ENCODE data around the gene ENDOG.

- TF ChIP-seq CTCF (IDR thresholded peaks at IDR 0.05; ENCODE audit: insufficient read depth, low read depth, low read length) (no peak), EZH2 (IDR thresholded peaks at IDR 0.05; ENCODE audit: insufficient read depth, low read length) (no peak)
These were observed 6.6 kb downstream of the ENDOG start for GRCh38 chr9:128824911-128825310.

Measured in astrocyte (in vitro differentiated cells and primary cell).